Skin of body (tissue), 2 donors: Measurements from ENCODE around the gene PPP1R13B. TPM values are rescaled to one million over a fixed set of nuclear protein-coding genes. Genes with fewer than 3 reads are reported as not detected.

Source experiments
- DNase-seq: peaks from one replicate; lab custom pipeline; 2025; lab: John Stamatoyannopoulos, UW
- total RNA-seq: library from RNA; depleted of rRNA; stranded (reverse); fragments of >200 nt; gene quantifications from one replicate; pipeline ENCODE4 v1.2.3, GENCODE V29; 2014

Gene PPP1R13B
- total RNA-seq, 1 donor from 2014 or later: 18.1 TPM

- DNase-seq: no peak
Observed at GRCh38 chr14:103732868-103733620, 114.3 kb downstream of the PPP1R13B start.

GRCh38 chr14:103731916-103732867 is 115.2 kb downstream of the PPP1R13B start:
- DNase-seq: no peak

- no peak for DNase-seq
Observed at GRCh38 chr14:103731481-103731880, 115.9 kb downstream of the PPP1R13B start.

- no peak for DNase-seq
Observed at GRCh38 chr14:103730490-103731035, 116.8 kb downstream of the PPP1R13B start.

- DNase-seq: no peak
Observed at GRCh38 chr14:103729496-103730448, 117.6 kb downstream of the PPP1R13B start.

- no peak for DNase-seq
Observed at GRCh38 chr14:103728721-103729120, 118.7 kb downstream of the PPP1R13B start.

GRCh38 chr14:103728141-103728540 is 119.2 kb downstream of the PPP1R13B start:
- no peak for DNase-seq

- DNase-seq: no peak
Observed at GRCh38 chr14:103727313-103727980, 119.9 kb downstream of the PPP1R13B start.

GRCh38 chr14:103726474-103726873 is 120.9 kb downstream of the PPP1R13B start:
- no peak for DNase-seq

- no peak for DNase-seq
Observed at GRCh38 chr14:103725739-103726395, 121.5 kb downstream of the PPP1R13B start.

- DNase-seq: no peak
Observed at GRCh38 chr14:103725001-103725682, 122.2 kb downstream of the PPP1R13B start.

- DNase-seq: no peak
Observed at GRCh38 chr14:103724116-103724515, 123.3 kb downstream of the PPP1R13B start.

- no peak for DNase-seq
Observed at GRCh38 chr14:103723748-103724081, 123.7 kb downstream of the PPP1R13B start.

GRCh38 chr14:103721334-103722120 is 125.8 kb downstream of the PPP1R13B start:
- no peak for DNase-seq

- DNase-seq: no peak
Observed at GRCh38 chr14:103719751-103720150, 127.6 kb downstream of the PPP1R13B start.

- DNase-seq: no peak
Observed at GRCh38 chr14:103718572-103718971, 128.8 kb downstream of the PPP1R13B start.

- DNase-seq: no peak
Observed at GRCh38 chr14:103716899-103717411, 130.4 kb downstream of the PPP1R13B start.

GRCh38 chr14:103716091-103716801 is 131.1 kb downstream of the PPP1R13B start:
- DNase-seq: no peak
